HCT116 (cell line): ENCODE data around the gene WASL.

Experiments
- POLR2A ChIP-seq: IDR thresholded peaks from 2 replicates; pipeline ENCODE4 v1.7.0; 2011; ENCODE audit warnings: borderline replicate concordance; ENCODE audit not compliant: insufficient read depth, insufficient read length; ENCODE audit errors: extremely low read depth
- YY1 ChIP-seq: IDR thresholded peaks from 2 replicates; pipeline ENCODE4 v1.6.1; 2011; ENCODE audit warnings: low read length, low read depth, moderate library complexity, mild to moderate bottlenecking; ENCODE audit not compliant: insufficient replicate concordance; ENCODE audit errors: extremely low read depth
- TF ChIP-seq, protein P1 (sequence below), 3 experiments: fragments of 200-600 bp in 1 of 3; sonication (generic) in 1 of 3; IDR thresholded peaks in 2 of 3; conservative IDR thresholded peaks in 1 of 3; 2 replicates each; pipeline ENCODE4 v1.5.1; 2012 to 2017; ENCODE audit warnings: low read depth in 2 of 3, low read length in 2 of 3, antibody characterized with exemption in 1 of 3, borderline replicate concordance in 1 of 3, control low read depth in 1 of 3, mild to moderate bottlenecking in 1 of 3, mixed read lengths in 1 of 3, mixed run types in 1 of 3, moderate library complexity in 1 of 3; ENCODE audit not compliant: insufficient read depth in 1 of 3

- TF ChIP-seq, protein P1, sequence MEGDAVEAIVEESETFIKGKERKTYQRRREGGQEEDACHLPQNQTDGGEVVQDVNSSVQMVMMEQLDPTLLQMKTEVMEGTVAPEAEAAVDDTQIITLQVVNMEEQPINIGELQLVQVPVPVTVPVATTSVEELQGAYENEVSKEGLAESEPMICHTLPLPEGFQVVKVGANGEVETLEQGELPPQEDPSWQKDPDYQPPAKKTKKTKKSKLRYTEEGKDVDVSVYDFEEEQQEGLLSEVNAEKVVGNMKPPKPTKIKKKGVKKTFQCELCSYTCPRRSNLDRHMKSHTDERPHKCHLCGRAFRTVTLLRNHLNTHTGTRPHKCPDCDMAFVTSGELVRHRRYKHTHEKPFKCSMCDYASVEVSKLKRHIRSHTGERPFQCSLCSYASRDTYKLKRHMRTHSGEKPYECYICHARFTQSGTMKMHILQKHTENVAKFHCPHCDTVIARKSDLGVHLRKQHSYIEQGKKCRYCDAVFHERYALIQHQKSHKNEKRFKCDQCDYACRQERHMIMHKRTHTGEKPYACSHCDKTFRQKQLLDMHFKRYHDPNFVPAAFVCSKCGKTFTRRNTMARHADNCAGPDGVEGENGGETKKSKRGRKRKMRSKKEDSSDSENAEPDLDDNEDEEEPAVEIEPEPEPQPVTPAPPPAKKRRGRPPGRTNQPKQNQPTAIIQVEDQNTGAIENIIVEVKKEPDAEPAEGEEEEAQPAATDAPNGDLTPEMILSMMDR (IDR thresholded peaks at IDR 0.05 in 2 of 3, conservative IDR thresholded peaks at IDR 0.05 in 1 of 3; ENCODE audit: borderline replicate concordance in 1 of 3, insufficient read depth in 1 of 3, low read depth in 2 of 3, low read length in 2 of 3), result peak; percentile 44 to 62 (median 45); a peak in 5 of 6 replicates
- TF ChIP-seq YY1, result no peak
- TF ChIP-seq POLR2A, result no peak
Observed at GRCh38 chr7:123682690-123683089, 66.1 kb downstream of the WASL start.
